Subcutaneous adipose tissue (tissue), 4 donors: ENCODE data around the gene WDR77. TPM values are rescaled to one million over a fixed set of nuclear protein-coding genes. Genes with fewer than 3 reads are reported as not detected.

ENCODE experiments used
- CTCF ChIP-seq: fragments of 450-650 bp; IDR thresholded peaks from one replicate; pipeline ENCODE4 v1.5.1; 2016; ENCODE audit warnings: low read depth, mild to moderate bottlenecking, control low read depth, antibody characterized with exemption, moderate library complexity
- total RNA-seq, 4 donors: library from RNA; depleted of rRNA; stranded (reverse); fragments of >200 nt; gene quantifications; one replicate each; pipeline ENCODE4 v1.1.0, GENCODE V29; 2016

WDR77 gene
- total RNA-seq, 4 donors from 2014 or later, result 18.5 to 37.3 (median 21.6) TPM

GRCh38 chr1:111439461-111440351 lies 9.3 kb downstream of the WDR77 start:
- no peak for TF ChIP-seq CTCF

- no peak for TF ChIP-seq CTCF
Observed at GRCh38 chr1:111436726-111437125, 12.3 kb downstream of the WDR77 start.

GRCh38 chr1:111424281-111424680 lies 24.8 kb downstream of the WDR77 start:
- no peak for TF ChIP-seq CTCF

GRCh38 chr1:111422546-111423391 lies 26.3 kb downstream of the WDR77 start:
- TF ChIP-seq CTCF, result no peak

- no peak for TF ChIP-seq CTCF
Observed at GRCh38 chr1:111420377-111420776, 28.7 kb downstream of the WDR77 start.

- no peak for TF ChIP-seq CTCF
Observed at GRCh38 chr1:111419037-111419436, 30.0 kb downstream of the WDR77 start.

- no peak for TF ChIP-seq CTCF
Observed at GRCh38 chr1:111417755-111418154, 31.3 kb downstream of the WDR77 start.
